GM18505 (cell line): ENCODE results near the gene ULBP1.
A peak's percentile ranks its signal among the peaks of the same experiment; 100 is the strongest.
"Not testable (repeated sequence)": the region's sequence is repeated elsewhere in the genome, so short reads cannot be mapped to it uniquely, and the experiment has no call there.

Experiments
- ATAC-seq: cut with Tn5 transposase; IDR thresholded peaks from one replicate; pipeline ENCODE4 v1.9.1; 2021; ENCODE audit not compliant: unreplicated experiment
- POLR2A ChIP-seq: IDR thresholded peaks from 4 replicates; pipeline ENCODE4 v1.6.1; 2011; ENCODE audit warnings: borderline replicate concordance; ENCODE audit not compliant: insufficient read depth, insufficient read length; ENCODE audit errors: extremely low read depth

Gene ULBP1

GRCh38 chr6:149963462-149964307 is at the start of gene ULBP1:
Gene ULBP1 (plus strand): TSS chr6:149963943. CDS start chr6:149964050, 107 bp downstream.
- TF ChIP-seq POLR2A = no peak

GRCh38 chr6:149915970-149916865 is 47.5 kb upstream of the ULBP1 start:
- no peak for ATAC-seq
- no peak for TF ChIP-seq POLR2A

More at GRCh38 chr6:149963462-149964307, at the start of gene ULBP1:
- peak; percentile 48 for ATAC-seq

GRCh38 chr6:149917679-149918078 is 46.1 kb upstream of the ULBP1 start:
- no peak for TF ChIP-seq POLR2A

GRCh38 chr6:149918151-149918905 is 45.4 kb upstream of the ULBP1 start:
- ATAC-seq = no peak
- no peak for TF ChIP-seq POLR2A

More at GRCh38 chr6:149917679-149918078, 46.1 kb upstream of the ULBP1 start:
- no peak for ATAC-seq

- ATAC-seq = not testable (repeated sequence)
Measured at GRCh38 chr6:149919126-149919833, 44.5 kb upstream of the ULBP1 start.

- TF ChIP-seq POLR2A = no peak
- no peak for ATAC-seq
Measured at GRCh38 chr6:149919834-149920225, 43.9 kb upstream of the ULBP1 start.

- ATAC-seq = no peak
- no peak for TF ChIP-seq POLR2A
Measured at GRCh38 chr6:149921361-149921760, 42.4 kb upstream of the ULBP1 start.

- not testable (repeated sequence) for ATAC-seq
Measured at GRCh38 chr6:149922091-149922490, 41.7 kb upstream of the ULBP1 start.

- no peak for TF ChIP-seq POLR2A
- ATAC-seq = no peak
Measured at GRCh38 chr6:149922642-149923326, 41.0 kb upstream of the ULBP1 start, which contains the start of gene RAET1G. Gene RAET1G (minus strand): TSS chr6:149923121. CDS start chr6:149923010, 111 bp downstream.

GRCh38 chr6:149923327-149923986 is 40.3 kb upstream of the ULBP1 start:
- TF ChIP-seq POLR2A = no peak
- ATAC-seq = no peak

GRCh38 chr6:149924206-149924932 is 39.4 kb upstream of the ULBP1 start:
- ATAC-seq = no peak
- TF ChIP-seq POLR2A = no peak
